ENCODE measurements around the gene CYB5R4.
A peak's percentile ranks its signal among the peaks of the same experiment; 100 is the strongest.

The CYB5R4 gene

GRCh38 chr6:83859410-83860358, at the start of gene CYB5R4:
TSS of gene CYB5R4 (plus strand) at chr6:83859689. CDS start at chr6:83859783, 94 bp downstream.
- DNase-seq = peak; percentile 92 to 93

GRCh38 chr6:83812595-83812994, 46.9 kb upstream of the CYB5R4 start:
- no peak for DNase-seq

GRCh38 chr6:83815631-83816272, 43.7 kb upstream of the CYB5R4 start:
- no peak for DNase-seq

GRCh38 chr6:83822629-83823169, 36.8 kb upstream of the CYB5R4 start:
- DNase-seq = no peak

GRCh38 chr6:83824388-83824801, 35.1 kb upstream of the CYB5R4 start:
- DNase-seq = no peak

GRCh38 chr6:83824831-83825230, 34.7 kb upstream of the CYB5R4 start:
- DNase-seq = no peak

GRCh38 chr6:83827050-83827449, 32.4 kb upstream of the CYB5R4 start:
- no peak for DNase-seq

GRCh38 chr6:83838727-83839126, 20.8 kb upstream of the CYB5R4 start:
- DNase-seq = no peak

- no peak for DNase-seq
Observed at GRCh38 chr6:83844170-83844569, 15.3 kb upstream of the CYB5R4 start.

GRCh38 chr6:83846291-83846690, 13.2 kb upstream of the CYB5R4 start:
- DNase-seq = no peak

- DNase-seq = no peak
Observed at GRCh38 chr6:83847179-83847578, 12.3 kb upstream of the CYB5R4 start.

GRCh38 chr6:83849127-83849526, 10.4 kb upstream of the CYB5R4 start:
- no peak for DNase-seq

- no peak for DNase-seq
Observed at GRCh38 chr6:83849610-83850009, 9.9 kb upstream of the CYB5R4 start.

GRCh38 chr6:83852528-83853177, 6.8 kb upstream of the CYB5R4 start:
- DNase-seq = no peak

- DNase-seq = no peak
Observed at GRCh38 chr6:83853178-83854000, 6.1 kb upstream of the CYB5R4 start, which contains the start of gene RIPPLY2. TSS of gene RIPPLY2 (plus strand) at chr6:83853360. CDS start at chr6:83853417, 57 bp downstream.

GRCh38 chr6:83854001-83854501, 5.4 kb upstream of the CYB5R4 start:
- no peak for DNase-seq

- no peak for DNase-seq
Observed at GRCh38 chr6:83854766-83855165, 4.7 kb upstream of the CYB5R4 start.

GRCh38 chr6:83860359-83860755, 868 bp downstream of the CYB5R4 start:
- no peak for DNase-seq

- no peak for DNase-seq
Observed at GRCh38 chr6:83860782-83861495, 1.4 kb downstream of the CYB5R4 start.

GRCh38 chr6:83862776-83863471, 3.4 kb downstream of the CYB5R4 start:
- DNase-seq = no peak

- no peak for DNase-seq
Observed at GRCh38 chr6:83867043-83867442, 7.6 kb downstream of the CYB5R4 start.
